ENCODE measurements around the gene PLAAT3. TPM values are rescaled to one million over a fixed set of nuclear protein-coding genes. Genes with fewer than 3 reads are reported as not detected.

Gene PLAAT3
- total and polyA plus RNA-seq, 2 of the 8 experiments (the other 6 are each of a cell fraction or from before 2014, with no cell fraction given): 109 to 190 TPM

- no peak for TF ChIP-seq YY1 (IDR thresholded peaks at IDR 0.05; ENCODE audit: low read depth, low read length)
- no peak for TF ChIP-seq ZNF274 (IDR thresholded peaks at IDR 0.05; ENCODE audit: borderline replicate concordance, extremely low read depth, low read length)
- TF ChIP-seq SIX5 (IDR thresholded peaks at IDR 0.05; ENCODE audit: low read depth, low read length): no peak
- no peak for TF ChIP-seq ASH2L (IDR thresholded peaks at IDR 0.05; ENCODE audit: low read length)
- TF ChIP-seq EGR1 (IDR thresholded peaks at IDR 0.05; ENCODE audit: borderline replicate concordance, low read depth, low read length): no peak
- no peak for TF ChIP-seq JUN (IDR thresholded peaks at IDR 0.05; ENCODE audit: low read depth, low read length)
- TF ChIP-seq TAF7 (optimal IDR thresholded peaks at IDR 0.05; ENCODE audit: borderline replicate concordance, low read depth, low read length): no peak
These were observed 9.4 kb upstream of the PLAAT3 start (continued) for GRCh38 chr11:63623513-63624140.
